Activated naive CD4-positive, alpha-beta T cell treated with anti-CD3 and anti-CD28 coated beads, Interleukin-2, amount 50 U/mL, for 16 hours (primary cell): Measurements from ENCODE around the gene ALPI.
"Not testable (repeated sequence)": the region's sequence is repeated elsewhere in the genome, so short reads cannot be mapped to it uniquely, and the experiment has no call there.

ENCODE experiments used
- DNase-seq: peaks from one replicate; pipeline ENCODE4 v3.0.0-alpha.2; 2020

Gene ALPI

GRCh38 chr2:232443669-232444408, 12.1 kb upstream of the ALPI start:
- not testable (repeated sequence) for DNase-seq

DNA sequence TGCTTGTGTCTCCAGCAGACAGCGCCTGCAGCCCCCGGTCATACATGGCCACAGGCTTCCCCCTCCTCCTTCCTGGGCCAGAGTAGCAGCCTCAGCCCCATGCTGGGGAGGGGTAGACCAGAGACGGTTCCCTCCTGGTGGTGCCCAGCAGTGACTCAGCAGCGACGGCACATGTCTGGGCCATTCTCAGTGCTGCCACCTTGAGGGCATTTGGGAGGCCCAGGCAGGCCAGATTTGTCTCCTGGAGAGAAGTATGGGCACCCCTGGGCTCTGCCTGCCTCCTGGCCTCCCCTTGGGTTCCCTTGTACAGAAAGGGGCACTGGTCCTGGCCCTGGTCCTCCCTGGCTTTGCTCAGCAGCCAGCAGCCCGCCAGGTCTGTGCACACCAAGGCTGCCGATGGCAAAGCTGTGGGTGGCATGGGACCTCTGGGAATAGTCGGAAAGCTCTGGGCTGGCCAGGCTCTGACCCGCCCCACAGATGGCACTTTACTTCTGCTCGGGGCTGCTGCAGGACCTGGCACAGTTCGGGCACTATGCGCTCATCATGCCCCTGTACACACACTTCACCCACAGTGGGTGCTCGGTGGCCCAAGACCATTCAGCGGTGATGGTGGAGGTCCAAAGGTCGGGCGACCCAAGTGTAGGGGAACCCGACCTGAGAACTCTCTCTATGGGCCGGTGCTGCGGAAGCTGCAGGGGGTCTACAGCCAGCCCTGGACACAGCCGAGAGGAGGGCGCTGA, 11.4 kb upstream of the ALPI start:
- peak; percentile 78 for DNase-seq

- not testable (repeated sequence) for DNase-seq
Measured at GRCh38 chr2:232445149-232445885, 10.6 kb upstream of the ALPI start.

DNA sequence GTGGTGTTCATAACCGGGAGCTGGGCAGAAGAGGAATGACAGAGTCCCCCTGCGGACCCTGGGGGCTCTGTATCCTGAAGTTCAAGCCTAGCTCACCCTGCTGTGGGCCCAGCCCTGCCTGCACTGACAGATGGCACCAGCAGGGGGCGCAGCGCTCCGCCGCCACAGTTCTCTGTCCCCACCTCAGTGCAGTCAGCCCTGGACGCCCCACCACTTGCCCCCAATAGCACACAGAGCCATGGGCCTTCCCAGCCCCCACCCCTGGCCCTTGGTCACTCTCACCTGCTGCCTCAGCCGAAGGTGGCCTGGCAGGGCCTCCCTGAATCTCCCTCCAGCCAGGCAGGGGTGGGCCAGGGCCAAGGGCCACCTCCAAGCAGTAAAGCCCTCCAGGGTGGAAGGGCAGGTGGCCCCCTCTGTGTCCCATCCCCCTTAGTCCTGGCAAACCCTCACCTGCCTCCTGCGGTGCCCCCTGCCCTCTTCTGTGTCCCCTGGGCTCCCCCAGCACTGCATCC, 9.6 kb upstream of the ALPI start:
- not testable (repeated sequence) for DNase-seq

GRCh38 chr2:232447091-232447620, 8.8 kb upstream of the ALPI start:
- no peak for DNase-seq

GRCh38 chr2:232447638-232448303, 8.2 kb upstream of the ALPI start:
- DNase-seq: no peak

DNA sequence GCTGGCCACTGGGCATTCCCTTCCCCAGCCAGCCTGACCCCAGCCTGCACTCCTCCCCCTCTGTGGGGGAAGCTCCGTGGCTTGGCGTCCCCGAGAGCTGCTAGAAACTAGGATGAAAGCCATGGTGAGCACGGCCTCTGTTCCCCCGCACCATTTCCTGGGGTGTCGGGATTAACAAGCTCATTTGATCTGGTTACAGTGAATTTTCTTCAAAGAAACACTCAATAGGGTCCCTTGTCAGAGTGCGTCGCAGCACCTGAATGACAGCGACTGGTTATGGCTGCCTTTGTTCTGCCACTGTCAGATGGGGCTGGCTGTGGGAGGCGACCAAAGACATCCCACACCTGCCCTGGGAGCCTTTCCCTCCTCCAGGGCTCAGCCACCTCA, 7.7 kb upstream of the ALPI start:
- no peak for DNase-seq

DNA sequence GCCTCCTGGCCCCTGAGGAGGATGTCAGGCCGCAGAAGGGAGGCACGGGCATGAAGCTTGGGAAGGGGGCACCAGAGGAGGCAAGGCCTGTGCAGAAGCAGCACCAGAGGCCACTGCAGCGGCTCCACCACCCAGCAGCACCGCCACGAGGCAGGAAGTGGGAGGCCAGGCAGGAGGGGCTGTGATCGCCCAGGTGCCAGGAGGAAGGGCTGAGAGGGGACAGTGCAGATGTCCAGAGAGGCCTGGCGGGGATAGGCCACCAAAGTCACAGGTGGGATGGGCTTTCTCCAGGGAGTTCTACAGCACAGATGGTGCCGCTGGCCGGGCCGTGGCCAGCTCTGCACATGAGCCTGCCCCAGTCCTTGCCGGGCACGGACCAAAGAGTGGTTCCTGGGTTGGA, 6.0 kb upstream of the ALPI start:
- DNase-seq: no peak

- not testable (repeated sequence) for DNase-seq
Measured at GRCh38 chr2:232451645-232452044, 4.3 kb upstream of the ALPI start.

GRCh38 chr2:232454630-232455029, 1.3 kb upstream of the ALPI start:
- no peak for DNase-seq

- no peak for DNase-seq
Measured at GRCh38 chr2:232456296-232457120, 555 bp downstream of the ALPI start.

- no peak for DNase-seq
Measured at GRCh38 chr2:232457121-232458011, 1.4 kb downstream of the ALPI start.

- DNase-seq: no peak
Measured at GRCh38 chr2:232458051-232458660, 2.2 kb downstream of the ALPI start.

DNA sequence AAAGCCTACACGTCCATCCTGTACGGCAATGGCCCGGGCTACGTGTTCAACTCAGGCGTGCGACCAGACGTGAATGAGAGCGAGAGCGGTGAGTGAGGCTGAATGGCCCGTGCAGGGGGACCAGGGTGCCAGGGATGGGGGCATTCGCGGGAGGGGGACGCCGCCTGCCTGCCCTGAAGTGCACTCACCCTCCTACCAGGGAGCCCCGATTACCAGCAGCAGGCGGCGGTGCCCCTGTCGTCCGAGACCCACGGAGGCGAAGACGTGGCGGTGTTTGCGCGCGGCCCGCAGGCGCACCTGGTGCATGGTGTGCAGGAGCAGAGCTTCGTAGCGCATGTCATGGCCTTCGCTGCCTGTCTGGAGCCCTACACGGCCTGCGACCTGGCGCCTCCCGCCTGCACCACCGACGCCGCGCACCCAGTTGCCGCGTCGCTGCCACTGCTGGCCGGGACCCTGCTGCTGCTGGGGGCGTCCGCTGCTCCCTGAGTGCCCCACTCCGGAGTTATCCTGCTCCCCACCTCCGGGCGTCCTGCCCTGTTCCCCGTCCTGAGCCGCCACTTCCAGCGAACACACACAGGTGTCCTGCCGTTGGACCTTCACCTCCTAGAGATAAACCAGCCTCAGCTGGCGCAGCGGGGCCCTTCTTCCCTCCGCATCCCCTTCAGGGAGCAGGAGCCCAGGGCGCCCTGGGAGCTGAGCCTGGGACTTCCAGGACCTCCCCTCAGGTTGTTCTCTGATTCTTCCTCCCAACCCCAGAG, 2.9 kb downstream of the ALPI start:
- DNase-seq: no peak

- no peak for DNase-seq
Measured at GRCh38 chr2:232459419-232460035, 3.6 kb downstream of the ALPI start.

GRCh38 chr2:232460171-232460570, 4.2 kb downstream of the ALPI start:
- no peak for DNase-seq

DNA sequence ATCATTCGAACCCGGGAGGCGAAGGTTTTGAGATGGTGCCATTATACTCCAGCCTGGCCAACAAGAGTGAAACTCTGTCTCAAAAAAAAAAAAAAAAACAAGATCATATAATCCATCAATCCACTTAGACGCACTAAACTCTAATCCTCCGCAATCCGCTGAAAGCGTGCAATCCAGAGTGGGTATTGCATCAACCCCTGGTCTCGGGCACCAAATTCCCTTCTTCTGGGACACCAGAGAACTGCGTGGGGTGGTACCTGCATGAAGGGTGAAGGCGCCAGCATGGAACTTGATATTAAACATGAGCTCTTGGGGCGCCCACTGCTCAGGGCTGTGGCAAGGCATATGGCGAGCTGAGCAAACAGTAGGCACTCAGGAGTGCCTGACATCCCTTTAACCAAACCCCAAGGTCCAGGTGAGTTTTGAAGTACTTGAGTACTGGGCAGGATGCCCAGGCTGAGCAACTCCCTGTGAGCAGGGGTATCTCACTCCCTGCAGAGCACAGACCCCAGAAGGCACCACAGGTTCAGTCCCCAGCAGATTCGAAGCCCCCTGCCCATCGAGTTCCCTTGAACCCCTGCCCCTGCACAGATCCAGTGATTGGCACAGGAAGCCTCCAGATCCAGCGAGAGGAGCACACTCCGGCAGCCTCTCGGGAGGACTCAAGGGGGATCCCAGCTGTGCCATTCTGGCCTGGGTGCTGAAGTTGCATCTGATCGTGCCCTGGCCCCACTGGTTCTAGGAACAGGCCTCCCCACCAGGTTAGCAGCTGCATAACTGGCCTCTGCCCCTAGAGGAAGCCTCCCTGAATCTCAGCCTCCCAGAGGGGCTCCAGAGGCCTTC, 8.0 kb downstream of the ALPI start:
- no peak for DNase-seq

GRCh38 chr2:232464544-232464885, 8.6 kb downstream of the ALPI start:
- DNase-seq: no peak
